Measurements from ENCODE around the gene CRYBG3.

DNA sequence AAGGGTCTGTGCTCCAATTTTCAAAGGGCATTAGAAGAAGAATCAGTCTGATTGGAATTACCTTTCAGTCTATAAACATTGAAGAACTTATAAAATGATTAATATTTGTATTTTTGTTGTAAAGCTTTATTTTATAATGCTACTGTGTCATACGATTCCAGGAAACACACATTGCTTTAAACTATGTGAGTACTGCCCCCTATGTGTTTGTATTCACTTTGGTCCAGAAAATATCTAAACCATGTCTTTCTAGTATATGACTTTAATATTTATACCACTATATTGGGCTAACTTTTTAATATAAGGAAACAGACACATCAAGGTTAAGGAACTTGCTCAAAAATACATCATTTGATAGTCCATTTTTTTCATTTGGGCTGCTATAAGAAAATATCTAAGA, 153.7 kb downstream of the CRYBG3 start:
- TF ChIP-seq, protein P1, sequence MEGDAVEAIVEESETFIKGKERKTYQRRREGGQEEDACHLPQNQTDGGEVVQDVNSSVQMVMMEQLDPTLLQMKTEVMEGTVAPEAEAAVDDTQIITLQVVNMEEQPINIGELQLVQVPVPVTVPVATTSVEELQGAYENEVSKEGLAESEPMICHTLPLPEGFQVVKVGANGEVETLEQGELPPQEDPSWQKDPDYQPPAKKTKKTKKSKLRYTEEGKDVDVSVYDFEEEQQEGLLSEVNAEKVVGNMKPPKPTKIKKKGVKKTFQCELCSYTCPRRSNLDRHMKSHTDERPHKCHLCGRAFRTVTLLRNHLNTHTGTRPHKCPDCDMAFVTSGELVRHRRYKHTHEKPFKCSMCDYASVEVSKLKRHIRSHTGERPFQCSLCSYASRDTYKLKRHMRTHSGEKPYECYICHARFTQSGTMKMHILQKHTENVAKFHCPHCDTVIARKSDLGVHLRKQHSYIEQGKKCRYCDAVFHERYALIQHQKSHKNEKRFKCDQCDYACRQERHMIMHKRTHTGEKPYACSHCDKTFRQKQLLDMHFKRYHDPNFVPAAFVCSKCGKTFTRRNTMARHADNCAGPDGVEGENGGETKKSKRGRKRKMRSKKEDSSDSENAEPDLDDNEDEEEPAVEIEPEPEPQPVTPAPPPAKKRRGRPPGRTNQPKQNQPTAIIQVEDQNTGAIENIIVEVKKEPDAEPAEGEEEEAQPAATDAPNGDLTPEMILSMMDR (IDR thresholded peaks at IDR 0.05) = no peak
- TF ChIP-seq ZFX (IDR thresholded peaks at IDR 0.05; ENCODE audit: borderline replicate concordance) = no peak
